NT2/D1 (cell line): ENCODE results near the gene KIFC3.

Experiments used
- SUZ12 ChIP-seq: IDR thresholded peaks from 2 replicates; pipeline ENCODE4 v1.6.1; 2011; ENCODE audit not compliant: insufficient read length, insufficient read depth; ENCODE audit errors: extremely low read depth
- YY1 ChIP-seq: IDR thresholded peaks from 2 replicates; pipeline ENCODE4 v1.6.1; 2011; ENCODE audit not compliant: insufficient read length, insufficient read depth
- ZNF274 ChIP-seq: IDR thresholded peaks from 2 replicates; pipeline ENCODE4 v1.6.1; 2011; ENCODE audit warnings: mild to moderate bottlenecking, low read depth, low read length

DNA sequence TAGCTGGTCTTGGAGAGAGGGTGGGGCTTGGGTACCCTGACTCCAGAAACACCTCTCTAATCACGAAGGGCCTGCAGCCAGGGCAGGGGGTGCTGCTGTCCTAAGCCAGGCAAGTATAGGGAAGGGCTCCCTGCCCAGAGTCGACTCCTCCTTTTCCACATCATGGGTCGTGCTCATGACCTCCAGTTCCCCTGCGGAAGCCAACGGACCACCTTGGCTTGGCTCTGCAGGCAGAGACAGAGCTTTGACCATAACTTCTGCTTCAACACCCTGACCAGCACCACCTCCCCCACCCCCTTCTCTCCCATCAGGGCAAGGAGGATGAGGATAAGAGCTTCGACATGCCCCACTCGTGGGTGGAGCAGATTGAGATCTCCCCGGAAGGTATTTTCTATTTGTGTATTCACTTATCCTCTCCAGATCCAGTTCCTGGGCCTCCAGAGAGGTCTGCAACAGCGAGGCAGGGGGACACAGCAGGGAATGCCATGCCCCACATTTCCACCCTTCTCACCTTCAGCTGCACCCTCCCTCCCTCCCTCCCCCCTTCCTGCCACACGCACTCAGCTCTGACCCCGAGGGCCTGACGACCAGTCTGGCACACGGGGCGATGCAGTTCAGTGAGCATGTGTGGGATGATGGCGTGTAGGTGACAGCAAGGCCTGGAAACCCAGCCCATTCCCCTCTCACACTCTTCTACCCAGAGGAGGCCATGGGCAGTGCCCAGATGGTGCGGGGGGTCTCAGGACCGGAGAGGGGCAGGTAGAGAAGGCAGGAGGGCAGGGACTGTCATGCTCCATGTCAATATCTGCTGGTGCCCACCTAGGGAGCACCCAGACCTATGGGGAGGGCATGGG, 80.7 kb downstream of the KIFC3 start:
- TF ChIP-seq ZNF274 (no peak), YY1 (no peak), SUZ12 (no peak)
